SU-DHL-6 (cell line): Measurements from ENCODE around the gene SIK3.

Experiments used
- H2AFZ ChIP-seq: fragments of 200-600 bp; sonication (generic); 2 replicates; pipeline ENCODE4 v1.6.1; 2014; ENCODE audit warnings: low read depth, mild to moderate bottlenecking, moderate library complexity, mixed read lengths, antibody characterized with exemption, low read length; ENCODE audit not compliant: severe bottlenecking
- H3F3A ChIP-seq: fragments of 200-600 bp; shearing (Covaris generic); 2 replicates; pipeline ENCODE4 v1.6.0; 2016; ENCODE audit warnings: antibody characterized with exemption, mild to moderate bottlenecking; ENCODE audit not compliant: insufficient read depth
- H3K27ac ChIP-seq: fragments of 200-600 bp; sonication (generic); 2 replicates; pipeline ENCODE4 v1.5.1; 2016; ENCODE audit warnings: low read depth, mild to moderate bottlenecking, low read length, moderate library complexity, mixed read lengths
- H3K27me3 ChIP-seq: fragments of 200-600 bp; sonication (generic), shearing (Covaris generic); 2 replicates; pipeline ENCODE4 v1.6.0; 2014; ENCODE audit warnings: mild to moderate bottlenecking, low read length
- H3K36me3 ChIP-seq: fragments of 200-600 bp; sonication (generic); 2 replicates; pipeline ENCODE4 v1.6.1; 2014; ENCODE audit warnings: mild to moderate bottlenecking, low read length, mixed read lengths
- H3K4me2 ChIP-seq: fragments of 300-600, 200-600 bp; shearing (Covaris generic), sonication (generic); 2 replicates; pipeline ENCODE4 v1.6.0; 2014; ENCODE audit warnings: low read length, low read depth, mild to moderate bottlenecking; ENCODE audit not compliant: poor library complexity, severe bottlenecking
- H3K4me3 ChIP-seq: fragments of 200-600 bp; sonication (generic); 2 replicates; pipeline ENCODE4 v1.5.1; 2014; ENCODE audit warnings: antibody characterized with exemption, low read length, mild to moderate bottlenecking, mixed read lengths; ENCODE audit not compliant: insufficient read depth, poor library complexity, severe bottlenecking
- H3K79me2 ChIP-seq: fragments of 200-600 bp; sonication (generic); 2 replicates; pipeline ENCODE4 v1.6.1; 2014; ENCODE audit warnings: mild to moderate bottlenecking, low read length, moderate library complexity; ENCODE audit not compliant: insufficient read depth
- H3K9ac ChIP-seq: fragments of 200-600 bp; sonication (generic); 2 replicates; pipeline ENCODE4 v1.7.0; 2014; ENCODE audit warnings: mild to moderate bottlenecking, low read length
- H3K9me2 ChIP-seq: fragments of 200-600 bp; sonication (generic); replicated peaks from 2 replicates; pipeline ENCODE4 v1.6.1; 2014; ENCODE audit warnings: low read length; ENCODE audit not compliant: insufficient read depth
- H3K9me3 ChIP-seq: fragments of 200-600 bp; sonication (generic); 2 replicates; pipeline ENCODE4 v1.6.1; 2014; ENCODE audit warnings: low read length, mixed read lengths; ENCODE audit not compliant: insufficient read depth
- H4K20me1 ChIP-seq: fragments of 200-600 bp; sonication (generic); 2 replicates; pipeline ENCODE4 v1.6.1; 2014; ENCODE audit warnings: low read depth, mild to moderate bottlenecking, antibody characterized with exemption, low read length, moderate library complexity, mixed read lengths
- EZH2phosphoT487 ChIP-seq: fragments of 200-600 bp; sonication (generic), shearing (Covaris generic); conservative IDR thresholded peaks from 2 replicates; pipeline ENCODE4 v1.6.1; 2018; ENCODE audit warnings: mild to moderate bottlenecking, antibody characterized with exemption, low read length, moderate library complexity, mixed read lengths
- TF ChIP-seq, protein P1 (sequence below): fragments of 200-600 bp; sonication (generic); IDR thresholded peaks from one replicate; pipeline ENCODE4 v1.5.1; 2017; ENCODE audit warnings: antibody characterized with exemption, mild to moderate bottlenecking, low read length, moderate library complexity; ENCODE audit not compliant: insufficient read depth, poor library complexity, severe bottlenecking

Gene SIK3

DNA sequence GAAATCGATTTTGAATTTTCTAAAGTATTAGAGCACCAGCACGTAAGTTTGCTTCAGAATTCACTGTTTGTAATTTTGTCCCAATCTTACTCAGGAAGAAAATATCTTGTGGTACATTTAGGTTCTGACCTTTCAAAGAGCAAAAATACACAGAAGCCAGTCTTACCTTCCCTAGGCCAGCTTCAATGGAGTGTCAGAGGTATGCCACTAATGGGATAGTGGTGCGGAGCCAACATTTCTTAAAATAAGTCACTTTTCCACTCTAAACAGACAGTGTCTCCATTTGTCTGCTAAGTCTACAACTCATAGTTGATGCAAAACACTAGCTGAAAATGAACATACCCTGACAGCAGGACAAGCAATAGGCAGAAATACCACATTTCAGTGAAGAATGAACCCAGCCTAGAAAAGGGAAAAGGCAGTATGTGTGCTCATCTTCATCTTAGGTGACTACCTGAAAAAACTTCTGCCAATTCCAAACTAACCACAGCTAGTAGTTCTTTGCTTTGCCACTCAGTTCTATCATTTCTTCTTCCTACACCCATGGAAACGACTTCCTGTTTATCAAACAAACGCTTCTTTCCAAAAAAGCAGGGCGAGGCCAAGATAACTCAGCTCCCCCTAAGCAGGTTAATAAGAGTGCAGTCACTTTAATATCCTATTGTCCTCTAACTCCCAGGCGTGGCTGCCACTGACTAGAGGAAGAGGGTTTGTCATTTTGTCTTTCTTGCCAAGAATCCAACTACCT is 166.8 kb downstream of the SIK3 start:
- Histone ChIP-seq H3K79me2 (no peaks in the 10 kb centered on the region; the same call in 1 of the 2 replicates), H3K9me3 (no peaks in the 10 kb centered on the region), H4K20me1 (no peaks in the 10 kb centered on the region), H3K4me2 (peak overlapping the region; percentile 88), H2AFZ (peak overlapping the region; percentile 38), H3K4me3 (peak overlapping the region; percentile 39), H3F3A (peaks cover 71% of the 10 kb centered on the region), H3K9ac (peak overlapping the region; percentile 54), H3K36me3 (no peaks in the 10 kb centered on the region), H3K27ac (peak overlapping the region; percentile 99), H3K27me3 (no peaks in the 10 kb centered on the region), H3K9me2 (no peaks in the 10 kb centered on the region)
- TF ChIP-seq EZH2phosphoT487, result no peak
- TF ChIP-seq, protein P1, sequence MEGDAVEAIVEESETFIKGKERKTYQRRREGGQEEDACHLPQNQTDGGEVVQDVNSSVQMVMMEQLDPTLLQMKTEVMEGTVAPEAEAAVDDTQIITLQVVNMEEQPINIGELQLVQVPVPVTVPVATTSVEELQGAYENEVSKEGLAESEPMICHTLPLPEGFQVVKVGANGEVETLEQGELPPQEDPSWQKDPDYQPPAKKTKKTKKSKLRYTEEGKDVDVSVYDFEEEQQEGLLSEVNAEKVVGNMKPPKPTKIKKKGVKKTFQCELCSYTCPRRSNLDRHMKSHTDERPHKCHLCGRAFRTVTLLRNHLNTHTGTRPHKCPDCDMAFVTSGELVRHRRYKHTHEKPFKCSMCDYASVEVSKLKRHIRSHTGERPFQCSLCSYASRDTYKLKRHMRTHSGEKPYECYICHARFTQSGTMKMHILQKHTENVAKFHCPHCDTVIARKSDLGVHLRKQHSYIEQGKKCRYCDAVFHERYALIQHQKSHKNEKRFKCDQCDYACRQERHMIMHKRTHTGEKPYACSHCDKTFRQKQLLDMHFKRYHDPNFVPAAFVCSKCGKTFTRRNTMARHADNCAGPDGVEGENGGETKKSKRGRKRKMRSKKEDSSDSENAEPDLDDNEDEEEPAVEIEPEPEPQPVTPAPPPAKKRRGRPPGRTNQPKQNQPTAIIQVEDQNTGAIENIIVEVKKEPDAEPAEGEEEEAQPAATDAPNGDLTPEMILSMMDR, result no peak

DNA sequence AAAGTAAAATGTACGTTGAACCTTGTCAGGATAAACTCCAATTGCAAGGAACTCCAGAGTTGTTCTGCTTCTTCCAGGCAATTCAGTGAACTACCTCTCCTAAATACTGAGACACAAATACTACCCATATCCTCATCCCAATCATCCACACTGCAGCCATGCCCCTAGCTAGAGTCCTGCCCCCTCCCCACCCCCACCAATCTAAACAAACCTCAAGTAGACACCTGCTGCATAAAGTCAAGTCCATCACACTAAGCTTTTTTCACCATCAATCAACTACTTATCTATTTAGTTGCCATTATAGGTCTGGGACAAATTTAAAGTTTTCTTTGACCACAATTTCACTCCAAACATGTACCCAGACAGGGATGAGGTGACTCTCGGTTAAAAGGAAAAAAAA is 167.6 kb downstream of the SIK3 start:
- Histone ChIP-seq H3K9me3 (no peaks in the 10 kb centered on the region), H3K4me3 (peak overlapping the region; percentile 39), H4K20me1 (no peaks in the 10 kb centered on the region), H3K9me2 (no peaks in the 10 kb centered on the region), H3K9ac (peak overlapping the region; percentile 54), H3K27me3 (no peaks in the 10 kb centered on the region), H3K4me2 (peak overlapping the region; percentile 88), H2AFZ (no peak overlapping the region), H3K27ac (peak overlapping the region; percentile 99), H3K79me2 (no peaks in the 10 kb centered on the region; the same call in 1 of the 2 replicates), H3K36me3 (no peaks in the 10 kb centered on the region), H3F3A (peaks cover 79% of the 10 kb centered on the region)
- TF ChIP-seq, protein P1, result no peak
- TF ChIP-seq EZH2phosphoT487, result no peak

DNA sequence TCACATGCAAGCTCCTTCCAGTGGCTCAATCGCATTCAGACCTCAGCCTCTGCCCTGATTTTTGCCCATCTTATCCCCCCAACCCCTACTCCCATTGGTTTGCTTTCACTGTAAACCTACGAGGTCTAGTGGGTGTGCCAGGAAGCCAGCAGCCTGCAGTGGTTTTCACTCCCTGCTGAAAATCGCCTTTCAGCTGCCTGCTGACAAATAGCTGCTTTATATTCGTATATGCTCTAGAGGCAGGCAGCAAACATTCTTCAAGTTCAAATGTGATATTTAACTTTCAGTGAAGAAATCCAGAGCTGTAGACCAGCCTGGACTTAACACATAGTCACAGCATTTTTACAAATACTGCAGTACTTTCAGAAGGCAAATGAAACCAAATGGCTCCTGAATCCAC is 168.1 kb downstream of the SIK3 start:
- Histone ChIP-seq H3K27me3 (no peaks in the 10 kb centered on the region), H3K9ac (peak overlapping the region; percentile 54), H3K27ac (peak overlapping the region; percentile 99), H3F3A (peaks cover 81% of the 10 kb centered on the region), H3K9me2 (no peaks in the 10 kb centered on the region), H4K20me1 (no peaks in the 10 kb centered on the region), H3K4me3 (peak overlapping the region; percentile 39), H2AFZ (no peak overlapping the region), H3K4me2 (peak overlapping the region; percentile 88), H3K36me3 (no peaks in the 10 kb centered on the region), H3K9me3 (no peaks in the 10 kb centered on the region), H3K79me2 (no peaks in the 10 kb centered on the region; the same call in 1 of the 2 replicates)
- no peak for TF ChIP-seq EZH2phosphoT487
- TF ChIP-seq, protein P1, result no peak
